ENCODE results near the gene TTYH3. TPM values are rescaled to one million over a fixed set of nuclear protein-coding genes. Genes with fewer than 3 reads are reported as not detected.

The TTYH3 gene
- total and polyA plus RNA-seq, 2 of the 13 experiments (the other 11 are each of a cell fraction or from before 2014, with no cell fraction given) = 26.3 to 50.0 TPM

- TF ChIP-seq ZBTB40 (IDR thresholded peaks at IDR 0.05) = no peak
- peak; percentile 69 for TF ChIP-seq ZBTB40 (CRISPR knock-in tag; IDR thresholded peaks at IDR 0.05)
- TF ChIP-seq BHLHE40 (IDR thresholded peaks at IDR 0.05; ENCODE audit: low read length) = no peak
- TF ChIP-seq THAP8 (CRISPR knock-in tag; IDR thresholded peaks at IDR 0.05; ENCODE audit: borderline replicate concordance) = peak; percentile 16; the same call in 1 of the 2 replicates
- no peak for TF ChIP-seq IRF1 (CRISPR knock-in tag; IDR thresholded peaks at IDR 0.05; ENCODE audit: low read depth)
- no peak for TF ChIP-seq ZSCAN5A (CRISPR knock-in tag; IDR thresholded peaks at IDR 0.05; ENCODE audit: borderline replicate concordance)
- no peak for TF ChIP-seq SSRP1 (CRISPR knock-in tag; IDR thresholded peaks at IDR 0.05)
- no peak for TF ChIP-seq ZNF7 (CRISPR knock-in tag; IDR thresholded peaks at IDR 0.05)
- no peak for TF ChIP-seq ZBTB49 (CRISPR knock-in tag; IDR thresholded peaks at IDR 0.05; ENCODE audit: borderline replicate concordance)
- TF ChIP-seq ZNF746 (CRISPR knock-in tag; IDR thresholded peaks at IDR 0.05) = peak; percentile 93
- peak; percentile 81; the same call in 1 of the 2 replicates for TF ChIP-seq ZSCAN31 (CRISPR knock-in tag; IDR thresholded peaks at IDR 0.05; ENCODE audit: low read depth)
- peak; percentile 96 for TF ChIP-seq ERF (CRISPR knock-in tag; IDR thresholded peaks at IDR 0.05)
- TF ChIP-seq ZNF878 (CRISPR knock-in tag; IDR thresholded peaks at IDR 0.05) = 0 out of 2 replicates have a peak, but pooled peaks have one; percentile 54
- TF ChIP-seq ARNT (IDR thresholded peaks at IDR 0.05) = no peak
- TF ChIP-seq FOXO1 (CRISPR knock-in tag; IDR thresholded peaks at IDR 0.05) = peak; percentile 68; the same call in 1 of the 2 replicates
These were observed 9.7 kb upstream of the TTYH3 start (continued) for GRCh38 chr7:2621948-2622640.

All from HepG2 (cell line).